HEK293 (cell line): ENCODE results near the gene GPR119.

Experiments used
- CTCF ChIA-PET: fragments of 350-600 bp; formaldehyde crosslinking; extraction: SDS; loops from one replicate; lab custom pipeline; 2021; ENCODE audit warnings: antibody characterized with exemption; lab: Yijun Ruan, JAX
- POLR2A ChIA-PET: fragments of 300-600 bp; formaldehyde crosslinking; extraction: SDS; loops from one replicate; lab custom pipeline; 2020; ENCODE audit warnings: antibody characterized with exemption, inconsistent platforms; lab: Yijun Ruan, JAX
- H3K27ac ChIP-seq: fragments of 200-500 bp; sonication (Bioruptor generic); 2 replicates; pipeline ENCODE4 v1.5.1; 2014; ENCODE audit warnings: low read depth, low read length, control low read depth, inconsistent platforms; ENCODE audit errors: extremely low read depth
- H3K36me3 ChIP-seq, 2 experiments: fragments of 200-500 bp in 1 of 2; sonication (Bioruptor generic) in 1 of 2; 1 replicate in 1 of 2; 2 replicates in 1 of 2; pipeline ENCODE4 v1.5.1; 2014 to 2017; ENCODE audit warnings: inconsistent platforms in 2 of 2, low read length in 2 of 2; ENCODE audit not compliant: control insufficient read depth in 2 of 2, insufficient read depth in 1 of 2
- H3K4me1 ChIP-seq: fragments of 200-500 bp; sonication (Bioruptor generic); 2 replicates; pipeline ENCODE4 v1.5.1; 2014; ENCODE audit warnings: mild to moderate bottlenecking, low read length, inconsistent platforms; ENCODE audit not compliant: control insufficient read depth, insufficient read depth
- H3K4me3 ChIP-seq: 2 replicates; pipeline ENCODE4 v1.5.1; 2011; ENCODE audit warnings: low read depth, mild to moderate bottlenecking, control low read depth, low read length, moderate library complexity
- H3K9me3 ChIP-seq: fragments of 200-500 bp; sonication (Bioruptor generic); 2 replicates; pipeline ENCODE4 v1.5.1; 2014; ENCODE audit warnings: low read depth, low read length, inconsistent platforms; ENCODE audit not compliant: control insufficient read depth, insufficient read depth
- HOXD13 ChIP-seq: sonication (generic); formaldehyde crosslinking; IDR thresholded peaks from 2 replicates; pipeline ENCODE4 v1.8.0; 2022; ENCODE audit warnings: missing genetic modification reagents, borderline replicate concordance
- OVOL3 ChIP-seq: fragments of 450-650 bp; formaldehyde crosslinking; IDR thresholded peaks from 2 replicates; pipeline ENCODE4 v1.5.1; 2016; ENCODE audit warnings: missing biosample characterization, missing genetic modification characterization
- YY1 ChIP-seq: fragments of 450-650 bp; formaldehyde crosslinking; IDR thresholded peaks from 2 replicates; pipeline ENCODE4 v1.5.1; 2018; ENCODE audit warnings: missing biosample characterization, missing genetic modification characterization
- ZBTB21 ChIP-seq: fragments of 450-650 bp; formaldehyde crosslinking; IDR thresholded peaks from 2 replicates; pipeline ENCODE4 v1.5.1; 2017; ENCODE audit warnings: missing biosample characterization, missing genetic modification characterization
- ZNF114 ChIP-seq: fragments of 450-650 bp; formaldehyde crosslinking; IDR thresholded peaks from 2 replicates; pipeline ENCODE4 v1.5.0; 2017; ENCODE audit warnings: missing biosample characterization, missing genetic modification characterization
- ZNF133 ChIP-seq: fragments of 450-650 bp; formaldehyde crosslinking; IDR thresholded peaks from 2 replicates; pipeline ENCODE4 v1.5.1; 2016; ENCODE audit warnings: missing biosample characterization, missing genetic modification characterization
- ZNF16 ChIP-seq: fragments of 450-650 bp; formaldehyde crosslinking; IDR thresholded peaks from 2 replicates; pipeline ENCODE4 v1.5.1; 2016; ENCODE audit warnings: low read depth, missing biosample characterization, missing genetic modification characterization
- ZNF202 ChIP-seq: fragments of 450-650 bp; formaldehyde crosslinking; IDR thresholded peaks from 2 replicates; pipeline ENCODE4 v1.5.1; 2016; ENCODE audit warnings: missing biosample characterization, missing genetic modification characterization, borderline replicate concordance
- ZNF311 ChIP-seq: fragments of 450-650 bp; formaldehyde crosslinking; IDR thresholded peaks from 2 replicates; pipeline ENCODE4 v1.5.1; 2017; ENCODE audit warnings: missing biosample characterization, missing genetic modification characterization, borderline replicate concordance
- ZNF433 ChIP-seq: fragments of 450-650 bp; formaldehyde crosslinking; IDR thresholded peaks from 2 replicates; pipeline ENCODE4 v1.5.1; 2016; ENCODE audit warnings: missing biosample characterization, missing genetic modification characterization, low read depth
- ZNF501 ChIP-seq: fragments of 450-650 bp; formaldehyde crosslinking; IDR thresholded peaks from 2 replicates; pipeline ENCODE4 v1.5.1; 2016; ENCODE audit warnings: missing biosample characterization, missing genetic modification characterization
- ZNF514 ChIP-seq: fragments of 450-650 bp; formaldehyde crosslinking; IDR thresholded peaks from 2 replicates; pipeline ENCODE4 v1.5.1; 2016; ENCODE audit warnings: missing biosample characterization, missing genetic modification characterization
- ZNF544 ChIP-seq: fragments of 450-650 bp; formaldehyde crosslinking; IDR thresholded peaks from 2 replicates; pipeline ENCODE4 v1.5.0; 2017; ENCODE audit warnings: missing biosample characterization, missing genetic modification characterization
- ZNF571 ChIP-seq: fragments of 450-650 bp; formaldehyde crosslinking; IDR thresholded peaks from 2 replicates; pipeline ENCODE4 v1.5.0; 2017; ENCODE audit warnings: missing biosample characterization, missing genetic modification characterization
- ZNF626 ChIP-seq: fragments of 450-650 bp; sonication (Bioruptor Pico); formaldehyde crosslinking; IDR thresholded peaks from 2 replicates; pipeline ENCODE4 v1.5.1; 2018; ENCODE audit warnings: missing biosample characterization, missing genetic modification characterization, inconsistent platforms
- ZNF747 ChIP-seq: fragments of 450-650 bp; formaldehyde crosslinking; IDR thresholded peaks from 2 replicates; pipeline ENCODE4 v1.5.1; 2016; ENCODE audit warnings: missing biosample characterization, missing genetic modification characterization
- ZNF777 ChIP-seq: fragments of 450-650 bp; formaldehyde crosslinking; IDR thresholded peaks from 2 replicates; pipeline ENCODE4 v1.5.1; 2017; ENCODE audit warnings: missing biosample characterization, missing genetic modification characterization, borderline replicate concordance
- ZNF830 ChIP-seq: fragments of 450-650 bp; IDR thresholded peaks from 2 replicates; pipeline ENCODE4 v1.5.0; 2018; ENCODE audit warnings: missing biosample characterization, missing genetic modification characterization, low read depth, mild to moderate bottlenecking, moderate library complexity
- TF ChIP-seq, protein P1 (sequence below): fragments of 450-650 bp; formaldehyde crosslinking; IDR thresholded peaks from 2 replicates; pipeline ENCODE4 v1.5.0; 2017; ENCODE audit warnings: missing biosample characterization, missing genetic modification characterization, borderline replicate concordance
- TF ChIP-seq, protein P2 (sequence below): fragments of 450-650 bp; formaldehyde crosslinking; IDR thresholded peaks from 2 replicates; pipeline ENCODE4 v1.5.1; 2016; ENCODE audit warnings: missing biosample characterization, missing genetic modification characterization
- TF ChIP-seq, protein P3 (sequence below): fragments of 450-650 bp; formaldehyde crosslinking; conservative IDR thresholded peaks from 2 replicates; pipeline ENCODE4 v1.5.1; 2016; ENCODE audit warnings: low read depth, missing biosample characterization, missing genetic modification characterization

Gene GPR119

DNA sequence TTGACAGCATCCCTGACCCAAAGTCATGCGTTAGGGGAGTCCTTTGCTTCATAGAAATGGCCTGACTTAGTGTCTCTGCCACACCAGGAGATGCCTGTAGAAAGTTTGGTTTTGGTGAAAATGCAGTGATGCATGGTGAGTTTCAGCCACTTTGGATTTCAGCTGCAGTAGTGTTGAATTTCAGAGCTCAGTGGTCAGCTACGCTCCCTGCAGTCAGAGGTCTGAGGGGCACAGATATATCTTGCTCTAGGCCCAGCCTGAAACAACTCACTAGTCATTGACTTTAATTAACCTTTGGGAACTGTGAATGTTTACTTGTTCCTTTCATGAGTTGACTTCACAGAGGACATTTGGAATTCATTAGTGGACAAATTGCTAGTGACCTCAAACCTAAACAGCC, 33.8 kb upstream of the GPR119 start:
- ChIA-PET CTCF (no interaction called here), POLR2A (no interaction called here)
- Histone ChIP-seq H3K36me3 (peaks cover 0 to 10% of the 10 kb centered on the region in 2 experiments; a peak in 1 of 3 replicates), H3K4me1 (no peaks in the 10 kb centered on the region), H3K9me3 (no peaks in the 10 kb centered on the region), H3K4me3 (no peak overlapping the region), H3K27ac (no peak overlapping the region)
- TF ChIP-seq ZNF114 (tag by site-specific recombination) (no peak), ZNF544 (tag by site-specific recombination) (no peak), ZNF830 (no peak), ZBTB21 (tag by site-specific recombination) (no peak), ZNF571 (tag by site-specific recombination) (no peak), HOXD13 (no peak), ZNF133 (tag by site-specific recombination) (no peak), ZNF501 (tag by site-specific recombination) (no peak), ZNF514 (tag by site-specific recombination) (no peak), ZNF433 (no peak), ZNF16 (no peak), ZNF311 (tag by site-specific recombination) (no peak), YY1 (tag by site-specific recombination) (no peak), ZNF202 (tag by site-specific recombination) (no peak)
- TF ChIP-seq, protein P1, sequence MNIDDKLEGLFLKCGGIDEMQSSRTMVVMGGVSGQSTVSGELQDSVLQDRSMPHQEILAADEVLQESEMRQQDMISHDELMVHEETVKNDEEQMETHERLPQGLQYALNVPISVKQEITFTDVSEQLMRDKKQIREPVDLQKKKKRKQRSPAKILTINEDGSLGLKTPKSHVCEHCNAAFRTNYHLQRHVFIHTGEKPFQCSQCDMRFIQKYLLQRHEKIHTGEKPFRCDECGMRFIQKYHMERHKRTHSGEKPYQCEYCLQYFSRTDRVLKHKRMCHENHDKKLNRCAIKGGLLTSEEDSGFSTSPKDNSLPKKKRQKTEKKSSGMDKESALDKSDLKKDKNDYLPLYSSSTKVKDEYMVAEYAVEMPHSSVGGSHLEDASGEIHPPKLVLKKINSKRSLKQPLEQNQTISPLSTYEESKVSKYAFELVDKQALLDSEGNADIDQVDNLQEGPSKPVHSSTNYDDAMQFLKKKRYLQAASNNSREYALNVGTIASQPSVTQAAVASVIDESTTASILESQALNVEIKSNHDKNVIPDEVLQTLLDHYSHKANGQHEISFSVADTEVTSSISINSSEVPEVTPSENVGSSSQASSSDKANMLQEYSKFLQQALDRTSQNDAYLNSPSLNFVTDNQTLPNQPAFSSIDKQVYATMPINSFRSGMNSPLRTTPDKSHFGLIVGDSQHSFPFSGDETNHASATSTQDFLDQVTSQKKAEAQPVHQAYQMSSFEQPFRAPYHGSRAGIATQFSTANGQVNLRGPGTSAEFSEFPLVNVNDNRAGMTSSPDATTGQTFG (tag by site-specific recombination): no peak

DNA sequence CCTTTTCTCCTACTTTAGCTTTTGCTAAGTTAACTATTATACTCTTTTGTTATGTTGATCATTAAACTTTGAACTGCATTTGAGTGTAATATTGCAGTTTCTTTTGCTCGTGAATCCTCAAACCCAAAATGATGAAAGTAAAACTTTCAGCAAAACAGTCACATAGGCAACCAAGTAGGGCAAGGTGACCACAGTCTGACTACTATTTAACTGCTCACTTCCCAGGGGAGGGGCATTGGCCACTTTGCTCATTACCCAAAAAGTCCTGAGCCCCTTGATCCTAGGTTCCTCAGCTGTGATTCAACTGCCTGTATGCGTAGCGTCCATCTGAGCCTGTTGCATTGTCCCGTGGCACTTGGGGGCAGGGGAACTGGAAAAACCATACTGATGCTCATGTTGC, 33.3 kb upstream of the GPR119 start:
- H3K36me3 ChIP-seq: peaks cover 2 to 14% of the 10 kb centered on the region in 2 experiments; a peak in 2 of 3 replicates
- no peak overlapping the region for H3K4me3 ChIP-seq
- POLR2A ChIA-PET: no interaction called here
- no peaks in the 10 kb centered on the region for H3K4me1 ChIP-seq
- no peaks in the 10 kb centered on the region for H3K9me3 ChIP-seq
- H3K27ac ChIP-seq: no peak overlapping the region
- TF ChIP-seq OVOL3 (tag by site-specific recombination): no peak
- TF ChIP-seq, protein P2, sequence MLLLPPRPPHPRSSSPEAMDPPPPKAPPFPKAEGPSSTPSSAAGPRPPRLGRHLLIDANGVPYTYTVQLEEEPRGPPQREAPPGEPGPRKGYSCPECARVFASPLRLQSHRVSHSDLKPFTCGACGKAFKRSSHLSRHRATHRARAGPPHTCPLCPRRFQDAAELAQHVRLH: no peak
- TF ChIP-seq ZNF777 (tag by site-specific recombination): no peak
- TF ChIP-seq ZNF747 (tag by site-specific recombination): no peak
- TF ChIP-seq, protein P3, sequence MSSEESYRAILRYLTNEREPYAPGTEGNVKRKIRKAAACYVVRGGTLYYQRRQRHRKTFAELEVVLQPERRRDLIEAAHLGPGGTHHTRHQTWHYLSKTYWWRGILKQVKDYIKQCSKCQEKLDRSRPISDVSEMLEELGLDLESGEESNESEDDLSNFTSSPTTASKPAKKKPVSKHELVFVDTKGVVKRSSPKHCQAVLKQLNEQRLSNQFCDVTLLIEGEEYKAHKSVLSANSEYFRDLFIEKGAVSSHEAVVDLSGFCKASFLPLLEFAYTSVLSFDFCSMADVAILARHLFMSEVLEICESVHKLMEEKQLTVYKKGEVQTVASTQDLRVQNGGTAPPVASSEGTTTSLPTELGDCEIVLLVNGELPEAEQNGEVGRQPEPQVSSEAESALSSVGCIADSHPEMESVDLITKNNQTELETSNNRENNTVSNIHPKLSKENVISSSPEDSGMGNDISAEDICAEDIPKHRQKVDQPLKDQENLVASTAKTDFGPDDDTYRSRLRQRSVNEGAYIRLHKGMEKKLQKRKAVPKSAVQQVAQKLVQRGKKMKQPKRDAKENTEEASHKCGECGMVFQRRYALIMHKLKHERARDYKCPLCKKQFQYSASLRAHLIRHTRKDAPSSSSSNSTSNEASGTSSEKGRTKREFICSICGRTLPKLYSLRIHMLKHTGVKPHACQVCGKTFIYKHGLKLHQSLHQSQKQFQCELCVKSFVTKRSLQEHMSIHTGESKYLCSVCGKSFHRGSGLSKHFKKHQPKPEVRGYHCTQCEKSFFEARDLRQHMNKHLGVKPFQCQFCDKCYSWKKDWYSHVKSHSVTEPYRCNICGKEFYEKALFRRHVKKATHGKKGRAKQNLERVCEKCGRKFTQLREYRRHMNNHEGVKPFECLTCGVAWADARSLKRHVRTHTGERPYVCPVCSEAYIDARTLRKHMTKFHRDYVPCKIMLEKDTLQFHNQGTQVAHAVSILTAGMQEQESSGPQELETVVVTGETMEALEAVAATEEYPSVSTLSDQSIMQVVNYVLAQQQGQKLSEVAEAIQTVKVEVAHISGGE (tag by site-specific recombination): no peak
- no peak for TF ChIP-seq ZNF626 (tag by site-specific recombination)
- TF ChIP-seq, all 188 proteins: peak for 0
- CTCF ChIA-PET: no interaction called here
